HEK293 (cell line): ENCODE measurements around the gene A2ML1.
"Not testable (repeated sequence)": the region's sequence is repeated elsewhere in the genome, so short reads cannot be mapped to it uniquely, and the experiment has no call there.

Experiments used
- CTCF ChIA-PET: fragments of 350-600 bp; formaldehyde crosslinking; extraction: SDS; loops from one replicate; lab custom pipeline; 2021; ENCODE audit warnings: antibody characterized with exemption; lab: Yijun Ruan, JAX
- POLR2A ChIA-PET: fragments of 300-600 bp; formaldehyde crosslinking; extraction: SDS; loops from one replicate; lab custom pipeline; 2020; ENCODE audit warnings: antibody characterized with exemption, inconsistent platforms; lab: Yijun Ruan, JAX
- H3K27ac ChIP-seq: fragments of 200-500 bp; sonication (Bioruptor generic); 2 replicates; pipeline ENCODE4 v1.5.1; 2014; ENCODE audit warnings: low read depth, low read length, control low read depth, inconsistent platforms; ENCODE audit errors: extremely low read depth
- H3K36me3 ChIP-seq, 2 experiments: fragments of 200-500 bp in 1 of 2; sonication (Bioruptor generic) in 1 of 2; 1 replicate in 1 of 2; 2 replicates in 1 of 2; pipeline ENCODE4 v1.5.1; 2014 to 2017; ENCODE audit warnings: inconsistent platforms in 2 of 2, low read length in 2 of 2; ENCODE audit not compliant: control insufficient read depth in 2 of 2, insufficient read depth in 1 of 2
- H3K4me1 ChIP-seq: fragments of 200-500 bp; sonication (Bioruptor generic); 2 replicates; pipeline ENCODE4 v1.5.1; 2014; ENCODE audit warnings: mild to moderate bottlenecking, low read length, inconsistent platforms; ENCODE audit not compliant: control insufficient read depth, insufficient read depth
- H3K4me3 ChIP-seq: 2 replicates; pipeline ENCODE4 v1.5.1; 2011; ENCODE audit warnings: low read depth, mild to moderate bottlenecking, control low read depth, low read length, moderate library complexity
- H3K9me3 ChIP-seq: fragments of 200-500 bp; sonication (Bioruptor generic); 2 replicates; pipeline ENCODE4 v1.5.1; 2014; ENCODE audit warnings: low read depth, low read length, inconsistent platforms; ENCODE audit not compliant: control insufficient read depth, insufficient read depth
- BCL11A ChIP-seq: fragments of 450-650 bp; formaldehyde crosslinking; IDR thresholded peaks from 2 replicates; pipeline ENCODE4 v1.5.1; 2016; ENCODE audit warnings: low read depth, missing biosample characterization, missing genetic modification characterization
- EGR2 ChIP-seq: fragments of 450-650 bp; formaldehyde crosslinking; IDR thresholded peaks from 2 replicates; pipeline ENCODE4 v1.5.1; 2016; ENCODE audit warnings: low read depth, missing biosample characterization, missing genetic modification characterization
- IKZF3 ChIP-seq: fragments of 450-650 bp; IDR thresholded peaks from 2 replicates; pipeline ENCODE4 v1.5.0; 2018; ENCODE audit warnings: missing biosample characterization, mild to moderate bottlenecking, missing genetic modification characterization, moderate library complexity
- PRDM1 ChIP-seq: fragments of 450-650 bp; formaldehyde crosslinking; IDR thresholded peaks from 2 replicates; pipeline ENCODE4; 2016; ENCODE audit warnings: missing biosample characterization, missing genetic modification characterization
- SP7 ChIP-seq: fragments of 450-650 bp; formaldehyde crosslinking; IDR thresholded peaks from 2 replicates; pipeline ENCODE4 v1.5.1; 2016; ENCODE audit warnings: missing biosample characterization, missing genetic modification characterization
- ZBTB17 ChIP-seq: fragments of 450-650 bp; formaldehyde crosslinking; IDR thresholded peaks from 2 replicates; pipeline ENCODE4 v1.5.1; 2016; ENCODE audit warnings: missing biosample characterization, missing genetic modification characterization
- ZBTB48 ChIP-seq: fragments of 450-650 bp; formaldehyde crosslinking; IDR thresholded peaks from 2 replicates; pipeline ENCODE4 v1.5.1; 2016; ENCODE audit warnings: missing biosample characterization, missing genetic modification characterization
- ZIC2 ChIP-seq: fragments of 450-650 bp; formaldehyde crosslinking; IDR thresholded peaks from 2 replicates; pipeline ENCODE4 v1.5.1; 2016; ENCODE audit warnings: missing biosample characterization, missing genetic modification characterization
- ZNF112 ChIP-seq: fragments of 450-650 bp; formaldehyde crosslinking; IDR thresholded peaks from 2 replicates; pipeline ENCODE4 v1.5.0; 2017; ENCODE audit warnings: missing biosample characterization, missing genetic modification characterization
- ZNF121 ChIP-seq: fragments of 450-650 bp; formaldehyde crosslinking; IDR thresholded peaks from 2 replicates; pipeline ENCODE4 v1.5.1; 2016; ENCODE audit warnings: missing biosample characterization, missing genetic modification characterization
- ZNF239 ChIP-seq: fragments of 450-650 bp; formaldehyde crosslinking; IDR thresholded peaks from 2 replicates; pipeline ENCODE4 v1.5.1; 2016; ENCODE audit warnings: missing biosample characterization, missing genetic modification characterization
- ZNF274 ChIP-seq, 2 experiments: fragments of 200-500 bp in 1 of 2; fragments of 450-650 bp in 1 of 2; sonication (Bioruptor generic) in 1 of 2; formaldehyde crosslinking in 1 of 2; IDR thresholded peaks; 2 replicates each; pipeline versions ENCODE4 v1.5.1 to v1.6.1; 2014 to 2016; ENCODE audit warnings: borderline replicate concordance in 1 of 2, inconsistent platforms in 1 of 2, low read length in 1 of 2, missing biosample characterization in 1 of 2, missing genetic modification characterization in 1 of 2
- ZNF335 ChIP-seq: fragments of 450-650 bp; formaldehyde crosslinking; conservative IDR thresholded peaks from 2 replicates; pipeline ENCODE4 v1.5.1; 2016; ENCODE audit warnings: missing biosample characterization, missing genetic modification characterization
- ZNF366 ChIP-seq: fragments of 450-650 bp; formaldehyde crosslinking; conservative IDR thresholded peaks from 2 replicates; pipeline ENCODE4 v1.5.1; 2016; ENCODE audit warnings: missing biosample characterization, missing genetic modification characterization
- ZNF394 ChIP-seq: fragments of 450-650 bp; formaldehyde crosslinking; IDR thresholded peaks from 2 replicates; pipeline ENCODE4 v1.5.1; 2016; ENCODE audit warnings: missing biosample characterization, missing genetic modification characterization, mild to moderate bottlenecking, moderate library complexity, borderline replicate concordance
- ZNF558 ChIP-seq: fragments of 450-650 bp; formaldehyde crosslinking; IDR thresholded peaks from 2 replicates; pipeline ENCODE4 v1.5.1; 2016; ENCODE audit warnings: missing biosample characterization, missing genetic modification characterization
- ZNF664 ChIP-seq: fragments of 450-650 bp; formaldehyde crosslinking; IDR thresholded peaks from 2 replicates; pipeline ENCODE4 v1.5.1; 2016; ENCODE audit warnings: missing biosample characterization, missing genetic modification characterization
- ZNF677 ChIP-seq: fragments of 450-650 bp; IDR thresholded peaks from 2 replicates; pipeline ENCODE4 v1.5.0; 2018; ENCODE audit warnings: missing biosample characterization, mild to moderate bottlenecking, missing genetic modification characterization, moderate library complexity
- ZNF843 ChIP-seq: fragments of 450-650 bp; formaldehyde crosslinking; IDR thresholded peaks from 2 replicates; pipeline ENCODE4 v1.5.1; 2016; ENCODE audit warnings: missing biosample characterization, missing genetic modification characterization
- ZSCAN30 ChIP-seq: fragments of 450-650 bp; IDR thresholded peaks from 2 replicates; pipeline ENCODE4 v1.5.1; 2018; ENCODE audit warnings: missing biosample characterization, mild to moderate bottlenecking, missing genetic modification characterization, moderate library complexity
- ZXDB ChIP-seq: fragments of 450-650 bp; formaldehyde crosslinking; IDR thresholded peaks from 2 replicates; pipeline ENCODE4 v1.5.1; 2016; ENCODE audit warnings: missing biosample characterization, missing genetic modification characterization
- TF ChIP-seq, protein P1 (sequence below): fragments of 450-650 bp; formaldehyde crosslinking; IDR thresholded peaks from 2 replicates; pipeline ENCODE4 v1.5.1; 2017; ENCODE audit warnings: missing biosample characterization, missing genetic modification characterization
- TF ChIP-seq, protein P2 (sequence below): fragments of 450-650 bp; formaldehyde crosslinking; IDR thresholded peaks from 2 replicates; pipeline ENCODE4 v1.5.1; 2016; ENCODE audit warnings: missing biosample characterization, missing genetic modification characterization
- TF ChIP-seq, protein P3 (sequence below): fragments of 450-650 bp; formaldehyde crosslinking; conservative IDR thresholded peaks from 2 replicates; pipeline ENCODE4 v1.5.1; 2016; ENCODE audit warnings: low read depth, missing biosample characterization, missing genetic modification characterization
- TF ChIP-seq, protein P4 (sequence below): fragments of 450-650 bp; formaldehyde crosslinking; optimal IDR thresholded peaks from 2 replicates; pipeline ENCODE3; 2016; ENCODE audit warnings: missing biosample characterization, mild to moderate bottlenecking, missing genetic modification characterization

Gene A2ML1

DNA sequence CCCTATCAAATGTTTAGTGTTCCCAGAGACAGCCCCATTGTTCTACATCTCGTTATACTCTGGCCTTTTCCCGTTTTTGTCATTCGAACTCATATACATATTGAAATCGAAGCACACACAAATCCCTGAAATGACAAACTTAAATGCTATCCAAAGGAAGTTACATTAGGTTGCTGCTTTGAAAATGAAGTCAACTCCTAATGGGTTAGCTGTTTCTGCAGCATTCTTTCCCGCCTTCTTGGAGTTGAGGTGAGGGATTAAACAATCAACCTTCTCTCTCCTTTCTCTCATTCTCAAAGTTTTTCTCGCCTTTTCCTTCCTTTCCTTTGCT lies 91.2 kb downstream of the A2ML1 start:
- Histone ChIP-seq H3K4me1 (peaks cover 13% of the 10 kb centered on the region), H3K9me3 (no peaks in the 10 kb centered on the region), H3K36me3 (peaks cover 4 to 5% of the 10 kb centered on the region in 2 experiments; a peak in 2 of 3 replicates), H3K4me3 (peak overlapping the region; percentile 69)
- ChIA-PET CTCF (interaction anchor here (0.7 to 5.1 kb wide), 6 partner anchors 23 to 258 kb away, joined by 3 to 21 read pairs (median 3); no protein-coding TSS in a partner anchor), POLR2A (interaction anchor here (0.6 to 2.7 kb wide), 2 partner anchors 35 to 256 kb away, joined by 6 to 21 read pairs; partner anchors contain the start of gene M6PR)
- TF ChIP-seq ZNF558 (tag by site-specific recombination) (no peak), ZNF121 (tag by site-specific recombination) (no peak), ZIC2 (no peak), ZNF274 (IDR thresholded peaks at IDR 0.05; ENCODE audit: low read length) (no peak), ZNF274 (tag by site-specific recombination; IDR thresholded peaks at IDR 0.05; ENCODE audit: borderline replicate concordance) (no peak), BCL11A (tag by site-specific recombination) (no peak), ZBTB17 (tag by site-specific recombination) (peak; percentile 73; the same call in 1 of the 2 replicates), ZNF843 (tag by site-specific recombination) (no peak), PRDM1 (tag by site-specific recombination) (no peak), ZNF335 (tag by site-specific recombination) (peak; percentile 10), ZNF112 (tag by site-specific recombination) (no peak), ZNF677 (tag by site-specific recombination) (no peak), ZNF664 (tag by site-specific recombination) (no peak), EGR2 (no peak), ZNF239 (no peak)
- TF ChIP-seq, protein P1, sequence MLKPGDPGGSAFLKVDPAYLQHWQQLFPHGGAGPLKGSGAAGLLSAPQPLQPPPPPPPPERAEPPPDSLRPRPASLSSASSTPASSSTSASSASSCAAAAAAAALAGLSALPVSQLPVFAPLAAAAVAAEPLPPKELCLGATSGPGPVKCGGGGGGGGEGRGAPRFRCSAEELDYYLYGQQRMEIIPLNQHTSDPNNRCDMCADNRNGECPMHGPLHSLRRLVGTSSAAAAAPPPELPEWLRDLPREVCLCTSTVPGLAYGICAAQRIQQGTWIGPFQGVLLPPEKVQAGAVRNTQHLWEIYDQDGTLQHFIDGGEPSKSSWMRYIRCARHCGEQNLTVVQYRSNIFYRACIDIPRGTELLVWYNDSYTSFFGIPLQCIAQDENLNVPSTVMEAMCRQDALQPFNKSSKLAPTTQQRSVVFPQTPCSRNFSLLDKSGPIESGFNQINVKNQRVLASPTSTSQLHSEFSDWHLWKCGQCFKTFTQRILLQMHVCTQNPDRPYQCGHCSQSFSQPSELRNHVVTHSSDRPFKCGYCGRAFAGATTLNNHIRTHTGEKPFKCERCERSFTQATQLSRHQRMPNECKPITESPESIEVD (tag by site-specific recombination) = no peak
- TF ChIP-seq, protein P2, sequence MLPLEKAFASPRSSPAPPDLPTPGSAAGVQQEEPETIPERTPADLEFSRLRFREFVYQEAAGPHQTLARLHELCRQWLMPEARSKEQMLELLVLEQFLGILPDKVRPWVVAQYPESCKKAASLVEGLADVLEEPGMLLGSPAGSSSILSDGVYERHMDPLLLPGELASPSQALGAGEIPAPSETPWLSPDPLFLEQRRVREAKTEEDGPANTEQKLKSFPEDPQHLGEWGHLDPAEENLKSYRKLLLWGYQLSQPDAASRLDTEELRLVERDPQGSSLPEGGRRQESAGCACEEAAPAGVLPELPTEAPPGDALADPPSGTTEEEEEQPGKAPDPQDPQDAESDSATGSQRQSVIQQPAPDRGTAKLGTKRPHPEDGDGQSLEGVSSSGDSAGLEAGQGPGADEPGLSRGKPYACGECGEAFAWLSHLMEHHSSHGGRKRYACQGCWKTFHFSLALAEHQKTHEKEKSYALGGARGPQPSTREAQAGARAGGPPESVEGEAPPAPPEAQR (tag by site-specific recombination) = no peak
- TF ChIP-seq, all 188 proteins: peak for 2
- peak overlapping the region; percentile 68 for H3K27ac ChIP-seq

DNA sequence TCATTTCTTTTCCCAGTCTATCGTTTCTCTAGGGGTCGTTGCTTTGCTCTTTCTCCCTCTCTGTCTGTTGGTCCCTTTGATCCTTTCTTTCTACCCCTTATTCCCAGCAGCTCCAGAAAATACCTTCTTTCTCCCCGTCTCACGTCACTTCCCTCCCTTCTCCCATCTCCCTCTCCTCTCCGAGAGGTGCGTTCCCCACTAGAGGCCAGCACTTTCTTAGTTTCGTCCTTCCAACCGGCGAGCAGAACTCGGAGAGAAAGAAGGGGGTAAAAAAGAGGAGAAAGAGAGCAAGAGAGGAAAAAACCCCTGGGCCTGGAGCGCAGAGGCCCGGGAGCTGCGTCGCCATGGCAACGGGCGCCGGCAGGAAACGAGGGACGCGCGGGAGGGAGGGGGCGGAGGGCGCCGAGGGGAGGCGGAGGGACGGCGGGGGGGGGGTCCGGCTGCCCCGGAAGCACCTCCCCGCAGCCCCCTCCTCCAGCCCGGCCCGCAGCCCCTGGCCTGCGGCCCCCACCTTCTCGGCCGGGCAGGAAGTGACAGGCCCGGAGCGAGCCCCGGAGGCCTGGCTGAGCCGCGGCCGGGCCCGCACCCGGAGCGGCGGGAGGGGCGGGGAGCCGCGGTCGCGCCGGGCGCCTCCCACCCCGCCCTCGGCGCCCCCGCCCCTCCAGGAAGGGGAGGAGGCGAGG lies 91.8 kb downstream of the A2ML1 start, which contains the start of gene PHC1:
Gene PHC1, plus strand, starts transcription at position 477 of the 683 bp plus-strand sequence. CDS start 3,169 bp downstream, outside the sequence.
- peak within 1 kb of the TSS; percentile 68 for H3K27ac ChIP-seq
- not testable (repeated sequence) for H3K36me3 ChIP-seq, H3K9me3 ChIP-seq
- ChIA-PET CTCF (interaction anchor here (0.5 to 5.1 kb wide), 7 partner anchors 24 to 135 kb away, joined by 3 to 21 read pairs (median 3); partner anchors contain the start of gene M6PR), POLR2A (interaction anchor here (0.6 to 2.7 kb wide), 2 partner anchors 35 to 257 kb away, joined by 6 to 21 read pairs; partner anchors contain the start of gene M6PR)
- H3K4me3 ChIP-seq = peak within 1 kb of the TSS; percentile 69
- peaks cover 13% of the 10 kb centered on the region for H3K4me1 ChIP-seq
- TF ChIP-seq ZSCAN30 (tag by site-specific recombination) (0 out of 2 replicates have a peak, but pooled peaks have one; percentile 26), ZNF366 (peak; percentile 98), ZBTB17 (tag by site-specific recombination) (peak; percentile 38; the same call in 1 of the 2 replicates), IKZF3 (peak; percentile 90), ZBTB48 (tag by site-specific recombination) (peak; percentile 98), SP7 (peak; percentile 40), ZIC2 (0 out of 2 replicates have a peak, but pooled peaks have one; percentile 7), ZXDB (tag by site-specific recombination) (peak; percentile 73), ZNF394 (tag by site-specific recombination) (peak; percentile 12; the same call in 1 of the 2 replicates)
- TF ChIP-seq, protein P3, sequence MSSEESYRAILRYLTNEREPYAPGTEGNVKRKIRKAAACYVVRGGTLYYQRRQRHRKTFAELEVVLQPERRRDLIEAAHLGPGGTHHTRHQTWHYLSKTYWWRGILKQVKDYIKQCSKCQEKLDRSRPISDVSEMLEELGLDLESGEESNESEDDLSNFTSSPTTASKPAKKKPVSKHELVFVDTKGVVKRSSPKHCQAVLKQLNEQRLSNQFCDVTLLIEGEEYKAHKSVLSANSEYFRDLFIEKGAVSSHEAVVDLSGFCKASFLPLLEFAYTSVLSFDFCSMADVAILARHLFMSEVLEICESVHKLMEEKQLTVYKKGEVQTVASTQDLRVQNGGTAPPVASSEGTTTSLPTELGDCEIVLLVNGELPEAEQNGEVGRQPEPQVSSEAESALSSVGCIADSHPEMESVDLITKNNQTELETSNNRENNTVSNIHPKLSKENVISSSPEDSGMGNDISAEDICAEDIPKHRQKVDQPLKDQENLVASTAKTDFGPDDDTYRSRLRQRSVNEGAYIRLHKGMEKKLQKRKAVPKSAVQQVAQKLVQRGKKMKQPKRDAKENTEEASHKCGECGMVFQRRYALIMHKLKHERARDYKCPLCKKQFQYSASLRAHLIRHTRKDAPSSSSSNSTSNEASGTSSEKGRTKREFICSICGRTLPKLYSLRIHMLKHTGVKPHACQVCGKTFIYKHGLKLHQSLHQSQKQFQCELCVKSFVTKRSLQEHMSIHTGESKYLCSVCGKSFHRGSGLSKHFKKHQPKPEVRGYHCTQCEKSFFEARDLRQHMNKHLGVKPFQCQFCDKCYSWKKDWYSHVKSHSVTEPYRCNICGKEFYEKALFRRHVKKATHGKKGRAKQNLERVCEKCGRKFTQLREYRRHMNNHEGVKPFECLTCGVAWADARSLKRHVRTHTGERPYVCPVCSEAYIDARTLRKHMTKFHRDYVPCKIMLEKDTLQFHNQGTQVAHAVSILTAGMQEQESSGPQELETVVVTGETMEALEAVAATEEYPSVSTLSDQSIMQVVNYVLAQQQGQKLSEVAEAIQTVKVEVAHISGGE (tag by site-specific recombination) = peak; percentile 55
- TF ChIP-seq, protein P4, sequence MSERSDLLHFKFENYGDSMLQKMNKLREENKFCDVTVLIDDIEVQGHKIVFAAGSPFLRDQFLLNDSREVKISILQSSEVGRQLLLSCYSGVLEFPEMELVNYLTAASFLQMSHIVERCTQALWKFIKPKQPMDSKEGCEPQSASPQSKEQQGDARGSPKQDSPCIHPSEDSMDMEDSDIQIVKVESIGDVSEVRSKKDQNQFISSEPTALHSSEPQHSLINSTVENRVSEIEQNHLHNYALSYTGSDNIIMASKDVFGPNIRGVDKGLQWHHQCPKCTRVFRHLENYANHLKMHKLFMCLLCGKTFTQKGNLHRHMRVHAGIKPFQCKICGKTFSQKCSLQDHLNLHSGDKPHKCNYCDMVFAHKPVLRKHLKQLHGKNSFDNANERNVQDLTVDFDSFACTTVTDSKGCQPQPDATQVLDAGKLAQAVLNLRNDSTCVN = peak; percentile 17
